ENCODE results near the gene LYRM7. TPM values are rescaled to one million over a fixed set of nuclear protein-coding genes. Genes with fewer than 3 reads are reported as not detected.

Gene LYRM7
- polyA plus RNA-seq, 6 donors from 2014 or later: 5.8 to 11.4 (median 9.6) TPM

GRCh38 chr5:131160134-131160533, 10.6 kb upstream of the LYRM7 start:
- peak overlapping the region in 2 of 6 donors; percentile 26 to 30 for H3K27ac Mint-ChIP-seq
- H3K4me3 Mint-ChIP-seq: peak overlapping the region in 1 of 8 donors; percentile 9
- peaks cover 17 to 31% (median 25%) of the 10 kb centered on the region in 3 donors for H3K4me1 Mint-ChIP-seq
- H3K9me3 Mint-ChIP-seq: peaks cover 0 to 2% (median 0%) of the 10 kb centered on the region in 7 donors
- DNase-seq (no peak), ATAC-seq (ENCODE audit: low read depth in 2 of 2) (no peak)
- no peaks in the 10 kb centered on the region for H3K27me3 Mint-ChIP-seq
- peaks cover 6 to 21% of the 10 kb centered on the region in 2 donors for H3K36me3 Mint-ChIP-seq

GRCh38 chr5:131163276-131164119, 7.2 kb upstream of the LYRM7 start:
- peaks cover 6 to 13% of the 10 kb centered on the region in 2 donors for H3K36me3 Mint-ChIP-seq
- peak overlapping the region; percentile 89 to 97 (median 94) for H3K27ac Mint-ChIP-seq
- no peaks in the 10 kb centered on the region for H3K9me3 Mint-ChIP-seq
- H3K4me1 Mint-ChIP-seq: peaks cover 32 to 45% (median 36%) of the 10 kb centered on the region in 3 donors
- H3K27me3 Mint-ChIP-seq: no peaks in the 10 kb centered on the region
- DNase-seq: no peak
- peak overlapping the region; percentile 71 to 96 (median 92) for H3K4me3 Mint-ChIP-seq
- no peak for ATAC-seq (ENCODE audit: low read depth in 2 of 2)

- Mint-ChIP-seq H3K4me3 (peak overlapping the region; percentile 88 to 99 (median 96)), H3K4me1 (peaks cover 29 to 42% (median 33%) of the 10 kb centered on the region in 3 donors), H3K27me3 (no peaks in the 10 kb centered on the region), H3K9me3 (no peaks in the 10 kb centered on the region), H3K36me3 (peaks cover 1 to 4% of the 10 kb centered on the region in 2 donors), H3K27ac (peak overlapping the region; percentile 94 to 99 (median 98))
- ATAC-seq (ENCODE audit: low read depth in 2 of 2) (peak; percentile 77 to 79), DNase-seq (peak; percentile 76)
These were observed 6.3 kb upstream of the LYRM7 start for GRCh38 chr5:131164191-131165118.

GRCh38 chr5:131165119-131165727, 5.5 kb upstream of the LYRM7 start, which contains the start of gene HINT1:
TSS of gene HINT1 (minus strand) at chr5:131165256. CDS start at chr5:131165205, 51 bp downstream.
- Mint-ChIP-seq H3K4me1 (peaks cover 34 to 42% (median 37%) of the 10 kb centered on the region in 3 donors), H3K27me3 (no peaks in the 10 kb centered on the region), H3K27ac (peak within 1 kb of the TSS; percentile 94 to 99 (median 98)), H3K4me3 (peak within 1 kb of the TSS; percentile 88 to 99 (median 96)), H3K9me3 (no peaks in the 10 kb centered on the region), H3K36me3 (peaks cover 0 to 4% of the 10 kb centered on the region in 2 donors)
- ATAC-seq (ENCODE audit: low read depth in 2 of 2): peak; percentile 78
- DNase-seq: peak; percentile 92

- H3K36me3 Mint-ChIP-seq: no peaks in the 10 kb centered on the region
- peak overlapping the region in 1 of 6 donors; percentile 59 for H3K27ac Mint-ChIP-seq
- DNase-seq: no peak
- peaks cover 44 to 54% (median 47%) of the 10 kb centered on the region in 3 donors for H3K4me1 Mint-ChIP-seq
- ATAC-seq (ENCODE audit: low read depth in 2 of 2): no peak
- no peaks in the 10 kb centered on the region for H3K9me3 Mint-ChIP-seq
- H3K4me3 Mint-ChIP-seq: peak overlapping the region in 3 of 8 donors; percentile 15 to 88 (median 37)
- no peaks in the 10 kb centered on the region for H3K27me3 Mint-ChIP-seq
These were observed 3.1 kb upstream of the LYRM7 start for GRCh38 chr5:131167615-131168014.

GRCh38 chr5:131169810-131170539, 769 bp upstream of the LYRM7 start:
- H3K4me1 Mint-ChIP-seq: peaks cover 43 to 57% (median 47%) of the 10 kb centered on the region in 3 donors
- peak overlapping the region; percentile 92 to 98 (median 96) for H3K27ac Mint-ChIP-seq
- DNase-seq: no peak

GRCh38 chr5:131171276-131171810, 599 bp downstream of the LYRM7 start:
- Mint-ChIP-seq H3K27ac (peak overlapping the region; percentile 93 to 98 (median 96)), H3K27me3 (no peaks in the 10 kb centered on the region), H3K9me3 (no peaks in the 10 kb centered on the region), H3K4me3 (peak overlapping the region; percentile 93 to 100 (median 98)), H3K4me1 (peaks cover 32 to 46% (median 42%) of the 10 kb centered on the region in 3 donors), H3K36me3 (no peaks in the 10 kb centered on the region)
- ATAC-seq (ENCODE audit: low read depth in 2 of 2) (no peak), DNase-seq (no peak)

More at GRCh38 chr5:131169810-131170539, 769 bp upstream of the LYRM7 start:
- no peak for ATAC-seq (ENCODE audit: low read depth in 2 of 2)
- peak overlapping the region; percentile 93 to 100 (median 98) for H3K4me3 Mint-ChIP-seq
- no peaks in the 10 kb centered on the region for H3K9me3 Mint-ChIP-seq
- H3K27me3 Mint-ChIP-seq: no peaks in the 10 kb centered on the region
- no peaks in the 10 kb centered on the region for H3K36me3 Mint-ChIP-seq

- H3K27me3 Mint-ChIP-seq: no peaks in the 10 kb centered on the region
- H3K27ac Mint-ChIP-seq: no peak overlapping the region
- peaks cover 11 to 18% (median 15%) of the 10 kb centered on the region in 3 donors for H3K4me1 Mint-ChIP-seq
- H3K9me3 Mint-ChIP-seq: no peaks in the 10 kb centered on the region
- DNase-seq (no peak), ATAC-seq (ENCODE audit: low read depth in 2 of 2) (no peak)
- H3K36me3 Mint-ChIP-seq: peaks cover 10 to 15% of the 10 kb centered on the region in 2 donors
- no peak overlapping the region for H3K4me3 Mint-ChIP-seq
These were observed 9.7 kb downstream of the LYRM7 start for GRCh38 chr5:131180407-131180806.

GRCh38 chr5:131182839-131183238, 12.1 kb downstream of the LYRM7 start:
- no peaks in the 10 kb centered on the region for H3K27me3 Mint-ChIP-seq
- H3K36me3 Mint-ChIP-seq: peaks cover 11 to 15% of the 10 kb centered on the region in 2 donors
- peaks cover 4 to 9% (median 8%) of the 10 kb centered on the region in 3 donors for H3K4me1 Mint-ChIP-seq
- ATAC-seq (ENCODE audit: low read depth in 2 of 2) (no peak), DNase-seq (no peak)
- no peaks in the 10 kb centered on the region for H3K9me3 Mint-ChIP-seq
- no peak overlapping the region for H3K27ac Mint-ChIP-seq
- no peak overlapping the region for H3K4me3 Mint-ChIP-seq

- ATAC-seq (ENCODE audit: low read depth in 2 of 2) (no peak), DNase-seq (no peak)
- no peaks in the 10 kb centered on the region for H3K4me1 Mint-ChIP-seq
- no peak overlapping the region for H3K27ac Mint-ChIP-seq
- H3K36me3 Mint-ChIP-seq: peaks cover 18 to 19% of the 10 kb centered on the region in 2 donors
- no peaks in the 10 kb centered on the region for H3K27me3 Mint-ChIP-seq
- no peaks in the 10 kb centered on the region for H3K9me3 Mint-ChIP-seq
- peak overlapping the region in 1 of 8 donors; percentile 42 for H3K4me3 Mint-ChIP-seq
These were observed 14.9 kb downstream of the LYRM7 start for GRCh38 chr5:131185523-131186104.

GRCh38 chr5:131186561-131187256, 16.0 kb downstream of the LYRM7 start:
- no peaks in the 10 kb centered on the region for H3K4me1 Mint-ChIP-seq
- DNase-seq (no peak), ATAC-seq (ENCODE audit: low read depth in 2 of 2) (no peak)
- no peak overlapping the region for H3K4me3 Mint-ChIP-seq
- no peaks in the 10 kb centered on the region for H3K9me3 Mint-ChIP-seq
- H3K36me3 Mint-ChIP-seq: peaks cover 18 to 19% of the 10 kb centered on the region in 2 donors
- no peak overlapping the region for H3K27ac Mint-ChIP-seq
- no peaks in the 10 kb centered on the region for H3K27me3 Mint-ChIP-seq

Data from naive B cell (primary cell).